Caki2 (cell line): ENCODE measurements around the gene MOCS2. TPM values are rescaled to one million over a fixed set of nuclear protein-coding genes. Genes with fewer than 3 reads are reported as not detected.

Source experiments
- DNase-seq: peaks from one replicate; pipeline ENCODE4 v3.0.0-alpha.2; 2015; ENCODE audit warnings: low read depth
- in situ Hi-C: cut with HindIII; loops from 2 replicates; pipeline ENCODE4 v1.10.0; 2016; ENCODE audit warnings: low sequenced_read_pairs, low pct_unique_long_range_greater_than_20kb, mixed read lengths
- total RNA-seq: library from RNA; depleted of rRNA; stranded (reverse); fragments of >200 nt; shearing (Covaris generic); gene quantifications from 2 replicates; pipeline ENCODE4 v1.2.3, GENCODE V29; 2014; ENCODE audit warnings: low replicate concordance; rRNA removed

MOCS2 gene
- total RNA-seq, 1 experiment from 2014 or later: 32.4 TPM

GRCh38 chr5:53067641-53068040 lies 41.9 kb downstream of the MOCS2 start:
- in situ Hi-C loops: no loop called here

DNA sequence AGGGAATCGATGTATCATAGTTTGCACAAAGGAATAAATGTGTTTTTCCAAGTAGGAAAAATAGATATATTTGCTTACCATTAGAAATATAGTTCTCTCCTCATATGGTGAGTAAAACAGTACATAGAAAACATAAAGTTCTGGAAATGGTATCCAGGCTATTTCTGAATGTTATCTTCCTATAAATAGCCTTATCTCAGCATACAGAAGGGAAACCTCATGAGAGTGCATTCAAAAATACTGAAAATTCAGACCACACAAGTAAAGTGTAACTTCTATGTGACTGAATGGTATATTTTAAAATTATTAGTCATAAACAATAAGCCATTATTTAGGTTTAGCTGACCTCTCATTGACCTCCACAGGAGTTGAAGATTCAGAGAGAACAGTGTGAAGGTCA lies 43.5 kb downstream of the MOCS2 start:
- in situ Hi-C loops: no loop called here
- no peak for DNase-seq

More at GRCh38 chr5:53067641-53068040, 41.9 kb downstream of the MOCS2 start:
- no peak for DNase-seq

- in situ Hi-C loops: no loop called here
- no peak for DNase-seq
Measured at GRCh38 chr5:53063791-53064190, 45.8 kb downstream of the MOCS2 start.

GRCh38 chr5:53063176-53063575 lies 46.4 kb downstream of the MOCS2 start:
- in situ Hi-C loops: no loop called here
- no peak for DNase-seq

GRCh38 chr5:53059281-53059680 lies 50.3 kb downstream of the MOCS2 start:
- no peak for DNase-seq
- in situ Hi-C loops: no loop called here

GRCh38 chr5:53055365-53055764 lies 54.2 kb downstream of the MOCS2 start:
- in situ Hi-C loops: no loop called here
- no peak for DNase-seq

DNA sequence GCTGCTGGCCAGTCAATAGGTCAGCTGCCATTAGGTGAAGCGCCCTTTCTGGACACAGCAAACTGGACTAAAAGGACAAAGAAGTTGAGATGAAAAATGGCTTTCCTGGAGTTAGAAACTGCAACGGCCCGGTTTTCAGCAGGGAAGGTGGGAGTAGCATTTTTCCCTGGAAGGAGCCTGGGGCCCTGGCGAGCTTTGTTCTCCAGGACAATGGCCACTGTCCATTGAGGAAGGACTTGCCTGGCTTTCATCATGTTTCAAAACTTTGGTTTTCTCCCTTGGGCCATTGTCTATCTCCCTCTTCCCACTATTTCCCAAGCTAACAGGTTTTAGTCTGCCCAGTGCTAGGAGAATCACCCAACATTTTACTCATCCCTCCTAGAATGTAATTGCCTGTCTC lies 56.2 kb downstream of the MOCS2 start:
- in situ Hi-C loops: no loop called here
- no peak for DNase-seq

- in situ Hi-C loops: no loop called here
- no peak for DNase-seq
Measured at GRCh38 chr5:53052499-53052898, 57.1 kb downstream of the MOCS2 start.

- in situ Hi-C loops: no loop called here
- no peak for DNase-seq
Measured at GRCh38 chr5:53048248-53048647, 61.3 kb downstream of the MOCS2 start.

Other genes with a start within 250 kb of the MOCS2 start
- gene ITGA2, start 120.4 kb downstream of the MOCS2 start, total RNA-seq: 1.8 and 1.9 TPM in 2 replicates